ENCODE data around the gene ZDHHC3.

The ZDHHC3 gene

GRCh38 chr3:44905446-44906157, 70.4 kb downstream of the ZDHHC3 start:
- Histone ChIP-seq H3K27me3 (ENCODE audit: insufficient read depth, low read length, poor library complexity) (no peaks in the 10 kb centered on the region), H3K4ac (ENCODE audit: low read depth, low read length) (no peak overlapping the region), H3K18ac (ENCODE audit: low read length) (no peak overlapping the region), H2BK5ac (ENCODE audit: low read length) (no peak overlapping the region), H4K8ac (ENCODE audit: low read depth, low read length) (no peak overlapping the region), H3K27ac (ENCODE audit: low read depth, low read length) (no peak overlapping the region), H4K5ac (ENCODE audit: low read length) (no peak overlapping the region), H3K23ac (ENCODE audit: low read length) (no peak overlapping the region), H2AK5ac (ENCODE audit: low read length) (no peak overlapping the region), H3K36me3 (ENCODE audit: control insufficient read depth, insufficient read depth, low read length) (no peaks in the 10 kb centered on the region), H3K79me2 (ENCODE audit: control insufficient read depth, insufficient read depth, low read length) (no peaks in the 10 kb centered on the region), H3K9ac (ENCODE audit: low read length) (no peak overlapping the region), H3K56ac (ENCODE audit: low read length) (no peak overlapping the region), H3K4me1 (ENCODE audit: control insufficient read depth, low read depth, low read length) (no peaks in the 10 kb centered on the region), H3K79me1 (ENCODE audit: low read length) (no peaks in the 10 kb centered on the region), H3K4me3 (ENCODE audit: low read length) (no peak overlapping the region), H2BK120ac (ENCODE audit: low read depth, low read length) (no peak overlapping the region), H3K4me2 (ENCODE audit: low read length) (no peak overlapping the region), H2BK15ac (replicated peaks; ENCODE audit: low read depth) (no peak overlapping the region)
- WGBS (ENCODE audit: extremely low coverage, insufficient coverage, low lambda C conversion rate): no CpG with 5 or more reads among the region's 3 CpGs
- peak; percentile 77 for DNase-seq

GRCh38 chr3:44903751-44904150, 72.2 kb downstream of the ZDHHC3 start:
- Histone ChIP-seq H3K4me3 (ENCODE audit: low read length) (no peak overlapping the region), H4K5ac (ENCODE audit: low read length) (no peak overlapping the region), H3K9ac (ENCODE audit: low read length) (no peak overlapping the region), H3K18ac (ENCODE audit: low read length) (no peak overlapping the region), H2BK120ac (ENCODE audit: low read depth, low read length) (no peak overlapping the region), H2BK5ac (ENCODE audit: low read length) (no peak overlapping the region), H3K4ac (ENCODE audit: low read depth, low read length) (no peak overlapping the region), H3K27ac (ENCODE audit: low read depth, low read length) (no peak overlapping the region), H3K79me2 (ENCODE audit: control insufficient read depth, insufficient read depth, low read length) (no peaks in the 10 kb centered on the region), H3K36me3 (ENCODE audit: control insufficient read depth, insufficient read depth, low read length) (no peaks in the 10 kb centered on the region), H3K23ac (ENCODE audit: low read length) (no peak overlapping the region), H3K4me2 (ENCODE audit: low read length) (no peak overlapping the region), H3K79me1 (ENCODE audit: low read length) (no peaks in the 10 kb centered on the region), H2BK15ac (replicated peaks; ENCODE audit: low read depth) (no peak overlapping the region), H4K8ac (ENCODE audit: low read depth, low read length) (no peak overlapping the region), H2AK5ac (ENCODE audit: low read length) (no peak overlapping the region), H3K27me3 (ENCODE audit: insufficient read depth, low read length, poor library complexity) (no peaks in the 10 kb centered on the region), H3K4me1 (ENCODE audit: control insufficient read depth, low read depth, low read length) (no peaks in the 10 kb centered on the region), H3K56ac (ENCODE audit: low read length) (no peak overlapping the region)
- no peak for DNase-seq
- no CpG with 5 or more reads among the region's 15 CpGs for WGBS (ENCODE audit: extremely low coverage, insufficient coverage, low lambda C conversion rate)

- Histone ChIP-seq H3K4me1 (ENCODE audit: control insufficient read depth, low read depth, low read length) (no peaks in the 10 kb centered on the region), H3K27ac (ENCODE audit: low read depth, low read length) (no peak overlapping the region), H3K27me3 (ENCODE audit: insufficient read depth, low read length, poor library complexity) (no peaks in the 10 kb centered on the region), H2BK120ac (ENCODE audit: low read depth, low read length) (no peak overlapping the region), H2BK5ac (ENCODE audit: low read length) (no peak overlapping the region), H3K36me3 (ENCODE audit: control insufficient read depth, insufficient read depth, low read length) (no peaks in the 10 kb centered on the region), H3K4me3 (ENCODE audit: low read length) (no peak overlapping the region), H4K5ac (ENCODE audit: low read length) (no peak overlapping the region), H3K4me2 (ENCODE audit: low read length) (no peak overlapping the region), H3K9ac (ENCODE audit: low read length) (no peak overlapping the region), H3K23ac (ENCODE audit: low read length) (no peak overlapping the region), H3K4ac (ENCODE audit: low read depth, low read length) (no peak overlapping the region), H4K8ac (ENCODE audit: low read depth, low read length) (no peak overlapping the region), H3K79me2 (ENCODE audit: control insufficient read depth, insufficient read depth, low read length) (no peaks in the 10 kb centered on the region), H3K18ac (ENCODE audit: low read length) (no peak overlapping the region), H3K79me1 (ENCODE audit: low read length) (no peaks in the 10 kb centered on the region), H3K56ac (ENCODE audit: low read length) (no peak overlapping the region), H2AK5ac (ENCODE audit: low read length) (no peak overlapping the region), H2BK15ac (replicated peaks; ENCODE audit: low read depth) (no peak overlapping the region)
- DNase-seq: no peak
- WGBS (ENCODE audit: extremely low coverage, insufficient coverage, low lambda C conversion rate): no CpG with 5 or more reads among the region's 2 CpGs
Observed at GRCh38 chr3:44903314-44903713, 72.7 kb downstream of the ZDHHC3 start.

- no peak overlapping the region for H3K4me3 ChIP-seq (ENCODE audit: low read length)
- H3K27me3 ChIP-seq (ENCODE audit: insufficient read depth, low read length, poor library complexity): no peaks in the 10 kb centered on the region
- H4K5ac ChIP-seq (ENCODE audit: low read length): no peak overlapping the region
- no peak overlapping the region for H2BK120ac ChIP-seq (ENCODE audit: low read depth, low read length)
- no peak for DNase-seq
- no peaks in the 10 kb centered on the region for H3K79me2 ChIP-seq (ENCODE audit: control insufficient read depth, insufficient read depth, low read length)
- no peak overlapping the region for H3K27ac ChIP-seq (ENCODE audit: low read depth, low read length)
- no peak overlapping the region for H2AK5ac ChIP-seq (ENCODE audit: low read length)
- no peak overlapping the region for H2BK5ac ChIP-seq (ENCODE audit: low read length)
- WGBS (ENCODE audit: extremely low coverage, insufficient coverage, low lambda C conversion rate): no CpG with 5 or more reads among the region's 4 CpGs
- no peak overlapping the region for H3K4ac ChIP-seq (ENCODE audit: low read depth, low read length)
- H3K23ac ChIP-seq (ENCODE audit: low read length): no peak overlapping the region
- no peaks in the 10 kb centered on the region for H3K4me1 ChIP-seq (ENCODE audit: control insufficient read depth, low read depth, low read length)
- no peak overlapping the region for H2BK15ac ChIP-seq (replicated peaks; ENCODE audit: low read depth)
- H4K8ac ChIP-seq (ENCODE audit: low read depth, low read length): no peak overlapping the region
- no peak overlapping the region for H3K56ac ChIP-seq (ENCODE audit: low read length)
- H3K36me3 ChIP-seq (ENCODE audit: control insufficient read depth, insufficient read depth, low read length): no peaks in the 10 kb centered on the region
- H3K4me2 ChIP-seq (ENCODE audit: low read length): no peak overlapping the region
- no peak overlapping the region for H3K18ac ChIP-seq (ENCODE audit: low read length)
- H3K9ac ChIP-seq (ENCODE audit: low read length): no peak overlapping the region
- H3K79me1 ChIP-seq (ENCODE audit: low read length): no peaks in the 10 kb centered on the region
Observed at GRCh38 chr3:44902628-44903027, 73.3 kb downstream of the ZDHHC3 start.

- WGBS (ENCODE audit: extremely low coverage, insufficient coverage, low lambda C conversion rate): no CpG with 5 or more reads among the region's 13 CpGs
- Histone ChIP-seq H3K4me2 (ENCODE audit: low read length) (no peak overlapping the region), H2BK5ac (ENCODE audit: low read length) (no peak overlapping the region), H3K27ac (ENCODE audit: low read depth, low read length) (no peak overlapping the region), H3K79me1 (ENCODE audit: low read length) (no peaks in the 10 kb centered on the region), H3K79me2 (ENCODE audit: control insufficient read depth, insufficient read depth, low read length) (no peaks in the 10 kb centered on the region), H3K4me3 (ENCODE audit: low read length) (no peak overlapping the region), H3K4ac (ENCODE audit: low read depth, low read length) (no peak overlapping the region), H2BK120ac (ENCODE audit: low read depth, low read length) (no peak overlapping the region), H3K23ac (ENCODE audit: low read length) (no peak overlapping the region), H4K5ac (ENCODE audit: low read length) (no peak overlapping the region), H3K4me1 (ENCODE audit: control insufficient read depth, low read depth, low read length) (no peaks in the 10 kb centered on the region), H3K36me3 (ENCODE audit: control insufficient read depth, insufficient read depth, low read length) (no peaks in the 10 kb centered on the region), H3K9ac (ENCODE audit: low read length) (no peak overlapping the region), H2BK15ac (replicated peaks; ENCODE audit: low read depth) (no peak overlapping the region), H4K8ac (ENCODE audit: low read depth, low read length) (no peak overlapping the region), H2AK5ac (ENCODE audit: low read length) (no peak overlapping the region), H3K18ac (ENCODE audit: low read length) (no peak overlapping the region), H3K56ac (ENCODE audit: low read length) (no peak overlapping the region), H3K27me3 (ENCODE audit: insufficient read depth, low read length, poor library complexity) (no peaks in the 10 kb centered on the region)
- no peak for DNase-seq
Observed at GRCh38 chr3:44899683-44900367, 76.1 kb downstream of the ZDHHC3 start.

All from mesendoderm (in vitro differentiated cells).